ENCODE measurements around the gene PPIG.
"Not testable (repeated sequence)": the region's sequence is repeated elsewhere in the genome, so short reads cannot be mapped to it uniquely, and the experiment has no call there.

PPIG gene

GRCh38 chr2:169590804-169591203, 6.7 kb downstream of the PPIG start:
- DNase-seq (ENCODE audit: low spot score) = no peak

DNA sequence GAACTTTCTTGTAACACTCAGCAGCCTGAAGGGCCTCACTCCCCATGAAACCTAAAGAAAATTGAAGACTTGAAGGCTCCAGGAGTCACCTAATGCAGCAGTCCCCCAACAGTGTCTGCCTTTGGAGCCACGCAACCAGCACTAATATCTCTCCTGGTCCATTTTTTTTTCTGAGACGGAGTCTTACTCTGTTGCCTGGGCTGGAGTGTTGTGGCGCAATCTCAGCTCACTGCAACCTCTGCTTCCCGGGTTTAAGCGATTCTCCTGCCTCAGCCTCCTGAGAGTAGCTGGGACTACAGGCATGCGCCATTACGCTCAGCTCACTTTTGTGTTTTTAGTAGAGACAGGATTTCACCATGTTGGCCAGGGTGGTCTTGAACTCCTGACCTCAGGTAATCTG, 12.4 kb downstream of the PPIG start:
- DNase-seq (ENCODE audit: low spot score) = not testable (repeated sequence)

- no peak for DNase-seq (ENCODE audit: low spot score)
Observed at GRCh38 chr2:169598982-169599381, 14.8 kb downstream of the PPIG start.

- no peak for DNase-seq (ENCODE audit: low spot score)
Observed at GRCh38 chr2:169599568-169599967, 15.4 kb downstream of the PPIG start.

- no peak for DNase-seq (ENCODE audit: low spot score)
Observed at GRCh38 chr2:169609264-169609663, 25.1 kb downstream of the PPIG start.

DNA sequence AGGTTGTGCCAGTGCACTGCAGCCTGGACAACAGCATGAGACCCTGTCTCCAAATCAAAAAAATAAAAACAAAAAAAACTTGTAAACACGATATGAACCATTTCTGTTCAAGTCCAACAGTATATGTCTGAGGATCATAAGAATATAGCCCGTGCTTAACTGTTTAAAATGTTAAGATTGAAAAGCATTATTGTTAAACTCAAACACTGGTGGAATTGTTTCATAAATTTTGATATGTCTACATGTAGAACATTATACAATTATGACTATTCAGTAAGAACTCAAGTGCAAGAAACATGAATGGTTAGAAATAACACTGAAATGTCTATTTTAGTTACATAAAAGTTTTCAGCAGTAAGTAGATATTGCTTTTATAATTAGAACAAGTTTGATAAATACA, 29.7 kb downstream of the PPIG start:
- no peak for DNase-seq (ENCODE audit: low spot score)

DNA sequence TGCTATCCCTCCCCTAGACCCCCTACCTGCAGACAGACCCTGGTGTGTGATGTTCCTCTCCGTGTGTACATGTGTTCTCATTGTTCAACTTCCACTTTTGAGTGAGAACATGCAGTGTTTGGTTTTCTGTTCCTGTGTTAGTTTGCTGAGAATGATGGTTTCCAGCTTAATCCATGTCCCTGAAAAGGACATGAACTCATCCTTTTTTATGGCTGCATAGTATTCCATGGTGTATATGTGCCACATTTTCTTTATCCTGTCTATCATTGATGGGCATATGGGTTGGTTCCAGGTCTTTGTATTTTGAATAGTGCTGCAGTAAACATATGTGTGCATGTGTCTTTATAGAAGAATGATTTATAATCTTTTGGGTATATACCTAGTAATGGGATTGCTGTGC, 31.8 kb downstream of the PPIG start:
- DNase-seq (ENCODE audit: low spot score) = not testable (repeated sequence)

- DNase-seq (ENCODE audit: low spot score) = no peak
Observed at GRCh38 chr2:169619946-169620345, 35.8 kb downstream of the PPIG start.

GRCh38 chr2:169620509-169620908, 36.4 kb downstream of the PPIG start:
- no peak for DNase-seq (ENCODE audit: low spot score)

- DNase-seq (ENCODE audit: low spot score) = no peak
Observed at GRCh38 chr2:169623235-169623634, 39.1 kb downstream of the PPIG start.

DNA sequence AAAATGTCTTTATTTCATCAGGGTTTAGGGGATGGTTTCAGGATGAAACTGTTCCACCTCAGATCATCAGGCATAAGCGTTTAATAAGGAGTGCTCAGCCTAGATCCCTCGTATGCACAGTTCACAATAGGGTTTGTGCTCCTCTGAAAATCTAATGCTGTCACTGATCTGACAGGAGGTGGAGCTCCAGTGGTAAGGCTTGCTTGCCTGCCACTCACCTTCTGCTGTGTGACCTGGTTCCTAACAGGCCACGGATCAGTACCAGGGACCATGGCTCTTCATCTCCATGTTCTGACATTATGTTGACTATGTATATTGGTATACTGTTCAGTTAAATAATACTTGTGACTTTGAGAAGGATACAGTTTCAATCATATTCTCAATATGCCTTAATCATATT, 41.6 kb downstream of the PPIG start:
- no peak for DNase-seq (ENCODE audit: low spot score)

- DNase-seq (ENCODE audit: low spot score) = no peak
Observed at GRCh38 chr2:169636440-169637097, 52.4 kb downstream of the PPIG start.

- no peak for DNase-seq (ENCODE audit: low spot score)
Observed at GRCh38 chr2:169637620-169638019, 53.5 kb downstream of the PPIG start.

DNA sequence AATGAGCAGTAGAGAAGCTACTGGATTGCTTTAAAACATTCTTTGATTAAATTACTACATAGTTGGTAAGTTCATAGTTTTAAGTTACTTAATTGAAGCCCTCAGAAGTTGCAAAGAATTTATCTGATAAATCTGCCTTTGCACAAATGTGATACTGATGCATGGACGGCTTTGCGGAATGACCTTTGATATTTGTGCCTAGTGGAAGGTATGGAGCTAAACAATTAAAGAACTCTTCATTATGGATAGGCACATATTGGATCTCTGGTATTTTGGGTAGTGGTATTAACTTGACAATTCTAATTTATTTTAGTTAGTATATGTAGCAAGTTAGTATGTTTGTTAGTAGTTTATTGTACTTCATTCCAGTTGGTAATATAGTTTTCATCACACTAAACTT, 56.0 kb downstream of the PPIG start:
- DNase-seq (ENCODE audit: low spot score) = no peak

DNA sequence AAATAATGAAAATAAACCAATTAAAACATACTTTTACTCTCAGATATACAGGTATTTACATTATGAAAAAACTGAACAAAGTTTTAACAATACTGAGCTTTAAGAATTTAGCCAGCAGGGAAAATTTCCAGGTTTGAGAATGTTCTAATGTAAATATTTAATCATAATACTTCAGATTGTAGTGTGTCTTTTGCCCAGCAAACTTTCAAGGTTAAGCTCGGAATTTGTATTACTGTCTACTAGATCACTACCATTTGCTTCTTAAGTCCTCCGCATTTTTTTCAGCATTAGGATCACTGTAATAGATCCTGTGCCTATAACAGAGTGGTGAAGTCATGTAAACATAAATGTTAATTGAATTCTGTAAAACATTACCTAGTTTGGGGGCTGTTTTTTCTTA, 57.3 kb downstream of the PPIG start:
- DNase-seq (ENCODE audit: low spot score) = no peak

DNA sequence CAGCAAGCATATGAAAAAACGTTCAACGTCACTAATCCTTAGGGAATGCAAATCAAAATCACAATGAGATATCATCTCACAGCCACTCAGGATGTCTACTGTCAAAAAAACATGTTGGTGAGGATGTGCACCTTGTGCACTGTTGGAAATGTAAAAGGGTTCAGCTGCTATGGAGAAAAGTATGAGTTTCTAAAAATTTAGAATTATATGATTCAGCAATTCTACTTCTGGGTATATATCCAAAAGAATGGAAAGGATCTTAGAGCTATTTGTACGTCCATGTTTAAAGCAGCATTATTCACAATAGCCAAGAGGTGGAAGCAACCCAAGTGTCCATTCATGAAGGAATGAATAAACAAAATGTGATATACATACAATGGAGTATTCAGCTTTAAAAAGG, 60.0 kb downstream of the PPIG start:
- DNase-seq (ENCODE audit: low spot score) = no peak

DNA sequence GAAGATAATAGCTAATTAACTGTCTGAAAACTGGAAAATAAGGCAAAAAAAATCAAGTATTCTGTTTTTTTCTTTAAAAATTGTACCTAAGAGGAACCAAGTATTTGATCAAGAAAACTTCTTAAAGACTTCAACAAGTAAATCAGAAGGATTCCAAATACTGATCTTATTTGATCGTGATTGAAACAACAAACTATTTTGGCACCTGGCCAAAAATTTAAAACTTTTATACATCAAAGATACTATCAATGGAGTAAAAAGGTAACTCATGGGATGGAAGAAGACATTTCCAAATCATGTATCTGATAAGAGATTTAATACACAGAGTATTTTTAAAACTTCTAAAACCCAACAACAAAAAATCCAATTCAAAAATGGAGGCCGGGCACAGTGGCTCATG, 63.3 kb downstream of the PPIG start:
- no peak for DNase-seq (ENCODE audit: low spot score)

DNA sequence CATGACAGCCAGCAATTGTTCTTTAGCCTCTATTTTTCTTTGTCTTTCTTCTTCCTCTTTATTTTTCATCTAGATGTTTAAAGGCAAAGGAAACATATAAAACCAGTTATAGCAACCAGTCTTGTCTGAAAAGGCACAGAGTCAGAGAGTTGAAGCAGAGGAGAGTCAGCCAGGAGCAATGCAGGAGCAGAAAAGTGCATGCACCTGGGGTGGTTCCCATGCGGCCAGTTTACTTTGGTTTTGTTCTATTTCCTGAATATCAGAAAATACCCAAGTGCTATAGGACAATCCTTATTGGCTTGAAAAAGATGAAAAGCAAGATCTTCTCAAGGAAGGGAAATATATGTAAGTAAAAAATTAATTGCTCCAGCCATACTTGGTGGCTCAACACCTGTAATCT, 65.1 kb downstream of the PPIG start:
- DNase-seq (ENCODE audit: low spot score) = no peak

DNA sequence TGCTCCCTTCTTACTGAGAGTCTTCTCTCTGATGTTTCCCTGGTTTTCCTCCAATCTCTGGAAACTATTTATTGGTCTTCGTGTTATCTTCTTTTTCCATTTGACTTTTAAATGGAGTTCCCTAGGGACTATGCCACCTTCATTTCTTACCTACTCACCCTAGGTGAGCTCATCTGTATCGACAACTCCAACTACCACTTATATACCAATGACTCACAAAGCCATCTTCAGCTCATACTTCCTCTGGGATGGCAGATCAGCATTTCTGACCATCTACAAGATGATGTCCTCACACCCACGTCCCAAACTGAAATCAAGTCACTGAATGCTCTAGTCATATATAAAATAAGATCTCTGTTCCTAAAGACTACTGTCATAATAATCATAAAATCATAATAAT, 69.5 kb downstream of the PPIG start:
- no peak for DNase-seq (ENCODE audit: low spot score)

- DNase-seq (ENCODE audit: low spot score) = no peak
Observed at GRCh38 chr2:169656164-169656563, 72.0 kb downstream of the PPIG start.

DNA sequence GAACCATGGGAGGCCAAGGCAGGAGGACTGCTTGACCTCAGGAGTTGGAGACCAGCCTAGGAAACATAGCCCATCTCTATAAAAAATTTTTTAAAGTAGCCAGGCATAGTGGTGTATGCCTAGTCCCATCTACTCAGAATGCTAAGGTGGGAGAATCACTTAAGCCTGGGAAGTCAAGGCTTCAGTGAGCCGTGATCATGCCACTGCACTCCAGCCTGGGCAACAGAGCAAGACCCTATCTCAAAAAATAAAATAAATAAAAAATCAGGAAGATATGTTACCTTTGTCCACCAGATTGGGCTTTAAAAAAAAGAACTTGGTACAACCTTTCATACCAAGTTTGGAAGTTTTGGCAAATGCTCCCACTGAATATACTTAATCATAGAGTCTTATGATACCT, 74.7 kb downstream of the PPIG start:
- DNase-seq (ENCODE audit: low spot score) = no peak

DNA sequence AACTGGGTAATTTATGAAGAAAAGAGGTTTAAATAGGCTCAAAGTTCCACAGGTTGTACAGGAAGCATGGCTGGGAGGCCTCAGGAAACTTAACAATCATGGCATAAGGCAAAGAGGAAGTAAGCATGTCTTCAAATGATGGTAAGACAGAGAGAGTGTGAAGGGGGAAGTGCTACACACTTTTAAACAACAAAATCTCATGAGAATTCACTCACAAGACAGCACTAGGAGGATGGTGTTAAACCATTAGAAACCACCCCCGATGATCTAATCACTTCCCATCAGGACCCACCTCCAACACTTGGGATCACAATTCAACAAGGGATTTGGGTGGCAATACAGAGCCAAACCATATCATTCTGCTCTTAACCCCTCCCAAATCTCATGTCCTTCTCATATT, 75.2 kb downstream of the PPIG start:
- DNase-seq (ENCODE audit: low spot score) = no peak

DNA sequence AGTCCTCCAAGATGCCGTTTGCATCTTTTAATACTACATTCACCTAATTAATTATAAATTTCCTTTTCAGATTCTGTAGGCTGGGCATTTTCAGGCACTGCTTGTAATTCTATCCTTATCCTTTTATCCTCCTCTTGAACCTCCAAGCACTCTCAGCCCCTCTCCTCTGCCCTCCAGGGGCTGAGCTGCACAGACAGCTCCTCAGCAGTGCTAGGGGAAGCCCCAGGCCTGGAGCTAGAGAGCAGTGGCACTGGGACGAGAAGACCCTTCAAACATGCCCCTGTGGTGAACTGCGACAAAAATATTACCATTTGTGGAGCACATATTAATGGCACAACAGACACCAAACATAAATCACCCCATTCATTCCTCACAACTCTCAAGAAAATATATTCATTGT, 77.1 kb downstream of the PPIG start:
- no peak for DNase-seq (ENCODE audit: low spot score)

DNA sequence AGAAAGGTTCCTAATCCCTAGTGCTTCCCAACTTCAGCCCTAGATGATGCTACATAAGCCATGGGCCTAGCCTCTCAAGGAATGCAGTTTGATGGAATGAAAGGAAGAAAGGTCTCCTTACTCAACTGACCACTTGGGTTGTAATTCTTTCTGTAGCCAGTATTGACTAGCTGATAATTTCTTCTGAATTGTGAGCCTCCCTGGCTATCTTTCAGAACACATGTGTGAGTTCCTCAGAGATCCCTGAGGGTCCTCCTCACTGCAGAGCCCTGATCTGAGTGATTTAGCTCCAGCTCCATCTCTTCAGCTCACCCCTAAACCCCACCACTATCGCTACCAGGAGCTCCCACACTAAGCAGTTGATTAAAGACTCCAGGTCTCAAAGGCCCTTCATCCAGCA, 78.6 kb downstream of the PPIG start:
- DNase-seq (ENCODE audit: low spot score) = no peak

GRCh38 chr2:169663247-169663646, 79.1 kb downstream of the PPIG start:
- no peak for DNase-seq (ENCODE audit: low spot score)
